ENCODE measurements around the gene SNRNP48.

The SNRNP48 gene, protein sequence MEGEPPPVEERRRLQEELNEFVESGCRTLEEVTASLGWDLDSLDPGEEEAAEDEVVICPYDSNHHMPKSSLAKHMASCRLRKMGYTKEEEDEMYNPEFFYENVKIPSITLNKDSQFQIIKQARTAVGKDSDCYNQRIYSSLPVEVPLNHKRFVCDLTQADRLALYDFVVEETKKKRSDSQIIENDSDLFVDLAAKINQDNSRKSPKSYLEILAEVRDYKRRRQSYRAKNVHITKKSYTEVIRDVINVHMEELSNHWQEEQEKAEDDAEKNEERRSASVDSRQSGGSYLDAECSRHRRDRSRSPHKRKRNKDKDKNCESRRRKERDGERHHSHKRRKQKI

DNA sequence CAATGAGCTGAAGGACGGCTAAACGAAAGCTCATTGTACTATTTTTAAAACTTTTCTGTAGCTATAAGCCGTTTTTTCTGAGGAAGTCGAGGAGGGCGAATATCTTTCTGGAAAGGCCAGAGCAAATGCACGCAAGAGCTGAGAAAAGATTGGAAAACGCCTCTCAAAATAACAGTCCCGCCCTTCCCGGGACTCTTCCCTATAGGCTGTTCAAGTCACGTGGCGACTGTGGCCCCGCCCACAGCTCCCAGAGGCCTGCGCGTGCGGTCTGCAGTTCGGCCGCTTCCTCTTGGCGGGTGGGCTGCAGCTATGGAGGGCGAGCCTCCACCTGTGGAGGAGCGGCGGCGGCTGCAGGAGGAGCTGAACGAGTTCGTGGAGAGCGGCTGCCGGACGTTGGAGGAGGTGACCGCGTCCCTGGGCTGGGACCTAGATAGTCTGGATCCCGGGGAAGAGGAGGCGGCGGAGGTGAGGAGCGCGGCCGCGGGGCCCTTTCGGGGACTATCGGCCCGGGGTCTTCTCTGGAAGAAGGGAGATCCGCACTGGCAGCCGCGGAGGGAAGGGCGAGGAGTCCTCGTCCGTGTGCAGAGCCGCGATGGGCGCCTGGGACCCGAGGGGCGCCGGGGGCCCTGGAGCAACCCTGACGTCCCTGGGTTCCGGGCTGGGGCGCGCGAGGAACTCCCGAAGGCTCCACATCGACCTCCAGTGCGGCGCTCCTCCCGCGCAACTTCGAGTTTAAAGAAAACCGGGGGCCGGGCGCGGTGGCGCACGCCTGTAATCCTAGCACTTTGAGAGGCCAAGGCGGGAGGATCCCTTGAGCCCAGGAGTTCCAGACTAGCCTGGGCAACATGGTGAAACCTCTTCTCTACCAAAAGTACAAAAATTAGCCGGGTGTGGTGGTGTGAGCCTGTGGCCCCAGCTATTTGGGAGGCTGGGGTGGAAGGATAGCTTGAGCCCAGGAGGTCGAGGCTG is at the start of gene SNRNP48:
SNRNP48 (plus strand) TSS at position 250 of the 969 bp plus-strand sequence; CDS start at position 310, 60 bp downstream.
- peak; percentile 76 to 87 for DNase-seq (ENCODE audit: low read depth in 1 of 2, low spot score in 1 of 2)

DNA sequence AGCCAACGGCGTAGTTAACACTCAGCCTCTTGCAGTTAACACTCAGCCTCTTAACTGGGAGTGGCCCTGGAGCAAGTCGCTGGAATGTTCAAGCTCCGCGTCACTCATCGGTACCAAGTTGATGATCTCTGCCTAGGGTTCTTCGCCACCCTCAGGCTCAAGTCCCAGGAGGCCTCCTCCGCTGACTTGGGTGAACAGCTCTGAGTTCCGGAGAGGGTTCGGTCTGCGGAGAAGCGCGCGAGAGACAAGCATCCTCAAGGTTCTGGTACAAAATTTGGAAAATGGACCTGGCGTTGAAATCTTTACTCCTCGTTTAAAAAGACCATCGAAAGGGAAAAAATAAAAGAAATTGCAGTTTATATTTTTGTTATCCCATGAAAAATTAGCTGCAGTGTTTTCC is 49.4 kb upstream of the SNRNP48 start:
- DNase-seq (ENCODE audit: low read depth in 1 of 2, low spot score in 1 of 2): no peak

DNA sequence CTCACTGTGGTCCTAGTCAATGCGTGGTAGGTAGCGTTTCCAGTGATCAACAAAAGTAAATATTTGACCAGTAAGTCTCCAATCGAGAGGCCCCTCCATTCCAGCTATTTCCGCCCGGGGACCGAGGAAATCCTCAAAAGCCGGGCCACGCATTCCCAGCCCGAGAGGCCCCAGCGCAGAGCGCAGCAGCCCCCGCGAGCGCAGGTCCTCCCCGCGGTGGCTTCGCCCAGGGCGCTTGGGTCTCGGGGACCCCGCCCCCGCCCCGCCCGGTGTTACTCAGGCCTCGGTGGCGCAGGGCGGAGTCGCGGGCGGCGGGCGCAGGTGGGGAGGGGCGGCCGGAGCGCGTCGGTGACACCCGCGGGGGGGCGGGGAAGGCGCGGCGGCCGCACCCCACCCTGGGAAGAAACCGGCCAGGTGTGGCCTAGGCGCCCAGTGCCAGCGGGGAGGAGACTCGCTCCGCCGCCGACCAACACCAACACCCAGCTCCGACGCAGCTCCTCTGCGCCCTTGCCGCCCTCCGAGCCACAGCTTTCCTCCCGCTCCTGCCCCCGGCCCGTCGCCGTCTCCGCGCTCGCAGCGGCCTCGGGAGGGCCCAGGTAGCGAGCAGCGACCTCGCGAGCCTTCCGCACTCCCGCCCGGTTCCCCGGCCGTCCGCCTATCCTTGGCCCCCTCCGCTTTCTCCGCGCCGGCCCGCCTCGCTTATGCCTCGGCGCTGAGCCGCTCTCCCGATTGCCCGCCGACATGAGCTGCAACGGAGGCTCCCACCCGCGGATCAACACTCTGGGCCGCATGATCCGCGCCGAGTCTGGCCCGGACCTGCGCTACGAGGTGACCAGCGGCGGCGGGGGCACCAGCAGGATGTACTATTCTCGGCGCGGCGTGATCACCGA is 48.6 kb upstream of the SNRNP48 start, which contains the start of gene DSP:
DSP (plus strand) TSS at position 497 of the 890 bp plus-strand sequence; CDS start at position 742, 245 bp downstream.
- peak in 1 of 2 donors; percentile 4 for DNase-seq (ENCODE audit: low read depth in 1 of 2, low spot score in 1 of 2)

DNA sequence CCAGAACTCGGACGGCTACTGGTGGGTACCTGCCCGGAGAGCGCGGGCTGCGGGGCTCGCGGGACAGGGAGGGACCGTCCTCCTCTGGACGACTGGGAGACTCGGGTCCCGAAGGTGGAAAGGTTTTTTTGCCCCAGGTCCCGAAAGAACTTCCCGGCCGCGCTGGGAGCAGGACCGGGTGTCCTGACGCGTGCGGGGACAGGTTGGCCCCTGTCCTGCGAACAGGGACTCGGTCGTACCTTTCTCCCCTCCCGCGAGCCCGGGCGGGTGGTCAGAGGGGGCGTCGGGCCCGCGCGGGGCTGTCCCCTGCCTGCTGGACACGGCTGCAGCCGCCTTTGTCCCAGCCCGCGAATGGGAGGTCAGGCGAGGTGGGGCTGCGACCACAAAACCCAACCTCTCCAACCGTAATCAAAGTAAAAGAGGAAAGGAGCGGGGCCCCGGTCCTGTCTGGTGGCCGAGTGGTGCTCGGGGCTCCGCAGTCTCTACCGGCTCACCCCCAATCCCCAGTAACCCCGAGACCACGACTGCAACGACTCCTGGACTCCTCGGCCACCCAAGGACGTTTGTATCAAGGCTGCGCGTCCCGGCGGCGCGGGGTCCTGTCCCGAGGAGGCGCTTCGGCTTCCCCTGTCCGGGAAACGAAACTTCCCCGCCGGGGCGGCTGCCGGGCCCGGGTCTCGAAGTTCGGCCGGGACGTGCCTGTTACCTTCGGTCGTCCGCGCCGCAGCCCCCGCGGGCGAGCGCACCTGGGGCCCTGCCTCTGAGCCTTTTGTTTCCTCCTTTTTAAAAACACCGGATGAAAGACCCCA is 47.7 kb upstream of the SNRNP48 start:
- DNase-seq (ENCODE audit: low read depth in 1 of 2, low spot score in 1 of 2): no peak

DNA sequence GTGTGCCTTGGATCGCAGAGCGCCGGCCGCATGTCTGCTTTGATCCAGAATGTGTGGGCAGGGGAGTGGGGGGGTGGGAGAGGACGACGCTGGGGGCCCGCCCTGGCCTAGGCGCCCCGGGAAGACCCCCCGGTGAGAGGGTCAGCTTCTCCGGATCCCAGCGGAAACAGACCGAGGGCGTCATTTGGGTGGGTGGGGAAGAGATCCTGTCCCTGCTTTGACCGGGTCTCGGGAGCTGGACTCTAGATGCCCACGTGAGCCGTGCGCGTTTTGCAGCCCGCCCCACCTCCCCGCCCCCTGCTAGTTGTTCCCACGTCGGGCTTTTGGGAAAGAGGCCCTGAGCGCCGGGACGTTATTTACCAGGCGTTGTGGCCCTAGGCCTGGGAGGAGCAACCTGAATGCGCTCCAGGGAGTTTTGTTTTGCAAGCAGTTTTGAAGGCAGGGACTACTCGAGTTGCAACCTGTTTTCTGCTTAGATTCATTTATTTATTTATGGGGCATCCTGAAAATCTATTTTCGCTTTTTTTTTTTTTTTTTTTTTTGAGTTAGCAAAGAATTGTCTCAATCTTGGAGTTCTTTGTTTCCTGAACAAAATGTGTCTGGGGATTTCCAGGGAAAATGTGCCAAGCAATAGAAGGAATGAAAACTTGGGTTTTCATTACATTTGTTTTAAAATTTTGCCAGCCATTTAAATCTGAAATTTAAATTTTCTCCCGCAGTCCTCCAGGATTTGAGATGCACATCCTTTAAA is 46.9 kb upstream of the SNRNP48 start:
- no peak for DNase-seq (ENCODE audit: low read depth in 1 of 2, low spot score in 1 of 2)

DNA sequence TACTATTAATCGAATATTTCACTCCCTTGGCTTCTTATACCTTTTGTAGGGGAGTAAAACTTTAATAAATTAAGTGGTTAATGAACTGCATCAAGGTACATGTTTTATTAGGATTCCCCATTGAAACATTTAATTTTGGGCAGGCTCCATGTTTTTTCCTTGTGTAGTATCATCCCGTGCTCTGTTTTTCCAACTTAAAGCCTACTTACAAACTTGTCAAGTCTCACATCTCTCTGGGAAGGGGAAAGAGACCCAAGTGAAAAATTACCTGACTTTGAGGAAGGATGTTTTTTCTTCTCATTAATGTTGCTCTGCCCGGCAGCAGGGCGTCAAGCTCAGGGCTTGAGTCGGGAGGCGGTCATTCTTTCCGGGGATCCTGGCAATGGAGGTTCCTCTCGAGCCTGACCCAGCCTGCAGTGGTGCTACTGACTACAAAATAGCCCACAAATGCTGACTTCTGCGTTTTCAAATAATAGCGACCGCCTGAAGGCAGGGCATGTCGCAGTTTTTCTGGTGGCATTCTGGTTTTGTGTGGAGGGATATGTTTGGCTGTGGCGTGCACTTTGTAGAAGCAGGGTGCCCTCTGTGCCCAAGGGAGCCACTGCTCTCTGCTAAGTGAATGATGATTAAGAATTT is 46.1 kb upstream of the SNRNP48 start:
- no peak for DNase-seq (ENCODE audit: low read depth in 1 of 2, low spot score in 1 of 2)

DNA sequence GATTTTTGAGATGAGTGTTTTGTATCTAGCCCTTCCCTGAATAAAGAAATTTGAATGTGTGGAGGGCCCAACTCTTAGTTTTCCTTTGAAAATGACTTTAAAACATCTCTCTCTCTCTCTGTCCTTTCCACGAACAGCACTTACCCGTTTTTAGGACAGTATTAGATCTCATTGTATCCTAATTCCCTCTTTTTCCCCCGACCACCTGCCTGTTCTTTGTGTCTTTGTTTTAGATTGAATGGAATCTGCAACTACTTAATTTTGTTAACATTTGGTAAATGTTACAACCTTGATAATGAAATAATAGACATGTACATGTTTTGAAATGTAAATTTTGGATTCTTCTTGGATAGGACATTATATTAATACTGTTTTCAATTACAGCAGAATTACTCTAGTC is 45.4 kb upstream of the SNRNP48 start:
- no peak for DNase-seq (ENCODE audit: low read depth in 1 of 2, low spot score in 1 of 2)

DNA sequence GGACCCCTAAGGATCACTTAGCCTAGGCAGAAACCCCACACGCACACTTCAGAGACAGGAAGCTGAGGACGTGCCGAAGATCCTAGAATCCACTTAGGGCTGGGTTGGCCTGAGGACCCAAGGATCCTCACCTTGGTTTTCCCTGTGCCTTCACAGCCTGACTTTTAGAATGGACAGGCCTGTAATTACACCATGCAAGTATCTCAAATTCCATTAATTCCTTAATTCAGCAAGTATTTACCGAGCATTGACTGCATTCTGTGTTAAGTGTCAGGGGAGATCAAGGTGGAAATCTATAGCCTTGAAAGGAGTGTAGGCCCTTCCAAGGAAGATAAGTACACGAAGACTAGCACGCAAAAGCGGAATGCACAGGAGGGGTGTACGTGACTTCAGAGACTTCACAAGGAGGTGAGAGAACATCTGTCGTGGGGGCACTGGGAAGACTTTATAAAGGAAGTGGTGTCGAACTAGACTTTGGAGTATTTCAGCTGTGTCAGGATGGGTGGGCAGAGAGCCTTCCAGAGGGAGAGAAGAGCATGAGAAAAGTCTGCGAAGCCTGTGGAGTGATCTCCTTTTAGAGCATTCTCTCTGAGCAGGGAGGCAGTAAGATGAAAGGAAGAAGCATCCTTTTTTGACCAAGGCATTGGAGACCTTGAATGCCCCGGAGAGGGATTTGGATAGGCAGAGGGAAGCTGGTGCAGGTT is 44.5 kb upstream of the SNRNP48 start:
- DNase-seq (ENCODE audit: low read depth in 1 of 2, low spot score in 1 of 2): no peak

DNA sequence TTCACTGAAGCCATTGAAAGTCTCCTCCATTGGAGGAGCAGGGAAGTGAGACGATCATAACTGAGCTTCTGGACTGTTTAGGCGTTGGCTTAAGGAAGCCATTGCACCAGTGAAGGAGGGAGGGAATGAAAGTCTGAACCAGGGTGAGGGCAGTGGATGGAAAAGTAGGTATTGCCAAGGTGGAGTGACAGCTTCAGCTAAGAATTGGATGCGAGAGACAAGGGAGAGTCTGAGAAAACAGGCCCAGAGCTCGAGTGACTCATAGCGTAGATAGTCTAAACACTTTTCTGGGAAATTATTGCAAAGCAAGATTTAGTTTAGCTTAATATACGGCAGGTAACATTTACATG is 44.0 kb upstream of the SNRNP48 start:
- DNase-seq (ENCODE audit: low read depth in 1 of 2, low spot score in 1 of 2): no peak

DNA sequence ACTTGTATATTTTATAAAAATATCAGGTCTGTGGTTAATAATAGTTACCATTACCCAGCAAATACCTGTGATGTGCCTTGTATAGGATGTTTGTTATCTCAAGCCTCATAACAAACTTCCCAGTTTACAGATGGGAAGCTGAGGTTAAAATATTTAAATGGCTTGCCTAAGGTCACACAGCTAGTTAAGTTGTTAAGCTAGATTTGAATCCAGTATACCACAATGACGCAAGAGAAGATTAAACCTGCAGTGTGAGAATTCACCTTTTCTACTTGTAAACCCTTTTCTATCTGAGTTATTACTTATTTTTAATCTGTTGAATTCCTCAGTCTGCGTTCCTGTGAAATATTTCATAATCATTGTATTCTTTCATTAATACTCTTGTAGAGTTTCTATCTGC is 43.6 kb upstream of the SNRNP48 start:
- DNase-seq (ENCODE audit: low read depth in 1 of 2, low spot score in 1 of 2): no peak

DNA sequence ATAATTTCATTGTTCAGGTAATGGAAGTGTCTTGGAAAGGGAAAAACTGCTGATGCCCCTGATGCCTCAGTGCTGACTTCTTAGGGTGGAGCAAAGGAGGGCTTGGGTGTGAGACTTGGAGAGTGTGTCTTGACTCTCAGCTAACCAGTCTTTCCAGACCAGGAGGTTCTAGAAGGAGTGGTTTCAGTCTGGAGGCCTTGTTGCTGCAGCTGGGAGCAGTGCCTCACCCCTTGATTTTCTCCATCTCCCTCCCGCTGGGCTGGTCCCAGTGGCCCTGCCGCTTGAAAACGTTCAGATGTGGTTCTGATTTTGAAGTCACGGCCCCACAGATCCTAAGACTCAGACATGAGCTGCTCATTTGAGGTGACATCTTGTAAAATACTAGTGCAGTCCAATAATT is 43.1 kb upstream of the SNRNP48 start:
- DNase-seq (ENCODE audit: low read depth in 1 of 2, low spot score in 1 of 2): no peak

DNA sequence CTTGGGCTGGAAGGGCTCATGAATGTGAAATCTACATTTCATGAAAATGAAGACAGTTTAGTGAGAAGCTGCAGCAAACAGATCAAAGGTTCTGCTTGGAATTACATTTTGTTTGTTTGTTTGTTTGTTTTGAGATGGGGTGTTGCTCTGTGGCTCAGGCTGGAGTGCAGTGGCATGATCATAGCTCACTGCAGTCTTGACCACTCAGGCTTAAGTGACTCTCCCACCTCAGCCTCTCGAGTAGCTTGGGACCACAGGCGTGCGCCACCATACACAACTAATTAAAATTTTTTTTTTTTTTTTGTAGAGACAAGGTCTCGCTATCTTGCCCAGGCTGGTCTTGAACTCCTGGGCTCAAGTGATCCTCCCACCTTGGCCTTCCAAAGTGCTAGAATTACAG is 42.7 kb upstream of the SNRNP48 start:
- no peak for DNase-seq (ENCODE audit: low read depth in 1 of 2, low spot score in 1 of 2)

DNA sequence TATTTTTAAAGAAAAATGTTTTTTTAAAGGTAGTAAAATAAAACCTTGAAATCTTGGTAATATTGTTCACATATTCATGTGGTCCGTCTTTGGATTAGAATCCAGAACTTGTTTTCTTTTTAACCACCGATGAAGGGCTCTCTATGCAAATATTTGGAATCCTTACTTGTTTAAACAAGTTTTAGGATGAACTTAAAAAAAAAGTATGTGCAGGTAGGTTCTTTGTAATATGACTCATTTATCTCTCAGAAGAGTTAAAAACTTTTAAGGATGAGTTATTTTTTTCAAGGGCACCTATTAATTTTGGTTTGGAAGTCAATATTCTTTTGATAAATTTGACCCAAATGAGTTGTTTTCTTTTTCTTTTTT is 39.6 kb upstream of the SNRNP48 start:
- DNase-seq (ENCODE audit: low read depth in 1 of 2, low spot score in 1 of 2): no peak

DNA sequence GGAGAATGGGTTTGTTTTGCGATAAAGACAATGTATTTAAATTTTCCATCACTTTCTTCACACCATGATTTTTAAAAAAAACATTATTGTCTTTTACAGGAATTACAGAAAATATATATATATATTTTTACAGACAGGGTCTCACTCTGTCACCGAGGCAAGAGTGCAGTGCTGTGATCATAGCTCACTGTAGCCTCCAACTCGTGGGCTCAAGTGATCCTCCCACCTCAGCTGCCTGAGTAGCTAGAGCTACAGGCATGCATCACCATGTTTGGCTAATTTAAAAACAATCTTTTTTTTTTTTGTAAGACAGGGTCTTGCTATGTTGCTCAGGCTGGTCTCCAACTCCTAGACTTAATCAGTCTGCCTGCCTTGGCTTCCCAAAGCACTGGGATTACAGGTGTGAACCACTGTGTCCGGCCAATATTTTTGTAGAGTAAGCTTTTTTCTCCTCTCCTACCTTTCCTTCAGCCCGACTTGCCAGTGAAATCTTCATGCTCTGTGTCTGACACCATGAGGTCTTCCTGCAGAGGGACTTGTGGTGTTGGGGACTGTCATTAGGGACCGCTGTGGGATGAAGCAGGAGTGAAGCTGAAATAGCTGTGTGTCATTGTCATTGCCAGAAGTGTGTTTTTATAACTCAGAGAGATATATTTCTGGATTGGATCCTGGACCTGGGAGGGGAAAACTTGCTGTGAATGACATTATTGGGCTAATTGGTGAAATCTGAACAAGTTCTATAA is 35.3 kb upstream of the SNRNP48 start:
- DNase-seq (ENCODE audit: low read depth in 1 of 2, low spot score in 1 of 2): no peak

DNA sequence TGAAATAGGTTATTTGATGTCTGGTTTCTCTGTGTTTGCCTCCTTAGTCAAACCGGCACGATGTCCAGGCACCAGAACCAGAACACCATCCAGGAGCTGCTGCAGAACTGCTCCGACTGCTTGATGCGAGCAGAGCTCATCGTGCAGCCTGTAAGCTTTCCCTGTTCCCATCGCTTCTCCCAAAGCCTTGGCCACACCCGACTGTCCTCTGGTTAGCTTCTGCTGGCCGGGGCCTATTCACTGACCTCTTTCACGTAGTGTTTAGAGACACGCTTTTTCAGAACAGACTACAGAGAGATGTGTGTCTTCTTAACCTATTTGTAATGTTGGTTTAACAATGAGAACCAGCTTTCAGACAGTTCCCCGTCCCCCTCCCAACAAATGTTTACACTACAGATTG is 34.3 kb upstream of the SNRNP48 start:
- DNase-seq (ENCODE audit: low read depth in 1 of 2, low spot score in 1 of 2): no peak

DNA sequence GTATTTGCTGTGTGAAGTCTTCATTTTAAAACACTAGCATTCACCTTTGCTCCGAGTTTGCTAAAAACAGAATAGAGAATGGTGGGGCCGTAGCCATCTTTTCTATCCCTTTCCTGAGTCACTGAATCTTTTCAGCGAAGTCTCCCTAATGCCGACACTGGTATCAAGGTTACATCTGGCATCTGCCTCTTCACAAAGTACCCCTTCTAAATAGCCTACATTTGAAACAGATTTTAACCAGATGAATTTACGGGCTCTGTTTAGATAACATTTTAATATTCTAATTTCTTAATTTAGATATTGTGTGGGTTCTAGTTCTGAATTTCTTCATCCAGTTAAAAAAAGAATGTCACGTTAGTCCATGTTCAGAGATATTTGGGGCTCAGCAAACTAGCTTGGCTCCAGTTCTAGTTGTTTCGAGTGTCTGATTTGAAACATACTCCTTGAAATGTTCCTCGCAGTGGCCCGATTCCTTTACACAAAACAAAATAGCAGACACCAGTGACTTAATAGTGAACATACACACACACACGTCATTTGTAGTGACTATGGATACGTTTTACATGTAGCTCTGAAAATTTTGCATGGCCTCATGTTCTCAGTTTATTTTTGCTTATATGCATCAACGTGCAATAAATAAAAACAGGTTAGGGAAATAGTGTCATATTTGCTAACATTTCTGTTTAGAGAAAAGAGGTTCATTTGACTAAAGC is 33.4 kb upstream of the SNRNP48 start:
- DNase-seq (ENCODE audit: low read depth in 1 of 2, low spot score in 1 of 2): no peak

DNA sequence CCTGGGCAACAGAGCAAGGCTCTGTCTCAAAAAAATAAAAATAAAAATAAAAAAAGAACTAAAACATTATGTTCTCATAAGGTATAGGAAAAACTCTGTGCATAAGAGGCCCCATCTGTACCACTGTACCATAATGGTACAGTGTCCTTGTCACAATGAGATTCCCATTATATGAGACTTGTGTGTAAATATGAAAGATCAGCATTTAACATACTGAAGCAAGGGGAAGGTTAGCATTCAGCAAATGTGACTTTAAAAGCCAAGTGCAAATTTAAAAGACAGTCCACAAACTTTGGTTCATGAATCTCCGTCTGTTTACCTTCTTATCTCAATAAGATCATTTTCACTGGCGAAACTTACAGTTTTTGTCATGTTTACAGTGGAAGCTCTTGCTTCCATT is 32.3 kb upstream of the SNRNP48 start:
- no peak for DNase-seq (ENCODE audit: low read depth in 1 of 2, low spot score in 1 of 2)
